Measurements from ENCODE around the gene ATG4A.

The ATG4A gene

GRCh38 chrX:108081110-108081509, 10.5 kb upstream of the ATG4A start:
- Mint-ChIP-seq H3K27me3 (no peaks in the 10 kb centered on the region), H3K27ac (ENCODE audit: low read depth) (no peak overlapping the region), H3K36me3 (ENCODE audit: insufficient read depth) (peaks cover 9% of the 10 kb centered on the region), H3K9me3 (no peaks in the 10 kb centered on the region), H3K4me1 (no peaks in the 10 kb centered on the region), H3K4me3 (no peak overlapping the region)
- ATAC-seq (replicated peaks; ENCODE audit: extremely low read depth, poor library complexity, severe bottlenecking) (no peak), DNase-seq (ENCODE audit: low spot score in 2 of 2) (no peak)

- no peak overlapping the region for H3K4me3 Mint-ChIP-seq
- no peaks in the 10 kb centered on the region for H3K4me1 Mint-ChIP-seq
- H3K27ac Mint-ChIP-seq (ENCODE audit: low read depth): no peak overlapping the region
- DNase-seq (ENCODE audit: low spot score in 2 of 2): no peak
- no peak for ATAC-seq (replicated peaks; ENCODE audit: extremely low read depth, poor library complexity, severe bottlenecking)
- H3K36me3 Mint-ChIP-seq (ENCODE audit: insufficient read depth): peaks cover 9% of the 10 kb centered on the region
- H3K9me3 Mint-ChIP-seq: no peaks in the 10 kb centered on the region
- H3K27me3 Mint-ChIP-seq: no peaks in the 10 kb centered on the region
Measured at GRCh38 chrX:108087792-108088191, 3.8 kb upstream of the ATG4A start.

GRCh38 chrX:108088511-108088910, 3.1 kb upstream of the ATG4A start:
- H3K4me3 Mint-ChIP-seq: no peak overlapping the region
- no peaks in the 10 kb centered on the region for H3K27me3 Mint-ChIP-seq
- no peak overlapping the region for H3K27ac Mint-ChIP-seq (ENCODE audit: low read depth)
- ATAC-seq (replicated peaks; ENCODE audit: extremely low read depth, poor library complexity, severe bottlenecking) (no peak), DNase-seq (ENCODE audit: low spot score in 2 of 2) (no peak)
- H3K36me3 Mint-ChIP-seq (ENCODE audit: insufficient read depth): peaks cover 9% of the 10 kb centered on the region
- H3K4me1 Mint-ChIP-seq: peaks cover 5% of the 10 kb centered on the region
- H3K9me3 Mint-ChIP-seq: no peaks in the 10 kb centered on the region

- ATAC-seq (replicated peaks; ENCODE audit: extremely low read depth, poor library complexity, severe bottlenecking): no peak
- Mint-ChIP-seq H3K27me3 (no peaks in the 10 kb centered on the region), H3K36me3 (ENCODE audit: insufficient read depth) (peaks cover 4% of the 10 kb centered on the region), H3K27ac (ENCODE audit: low read depth) (no peak overlapping the region), H3K4me1 (peaks cover 5% of the 10 kb centered on the region), H3K4me3 (no peak overlapping the region), H3K9me3 (no peaks in the 10 kb centered on the region)
- DNase-seq (ENCODE audit: low spot score in 2 of 2): no peak
Measured at GRCh38 chrX:108090491-108091263, 901 bp upstream of the ATG4A start.

- Mint-ChIP-seq H3K27ac (ENCODE audit: low read depth) (no peak overlapping the region), H3K4me3 (no peak overlapping the region), H3K27me3 (no peaks in the 10 kb centered on the region), H3K4me1 (peaks cover 5% of the 10 kb centered on the region), H3K9me3 (no peaks in the 10 kb centered on the region), H3K36me3 (ENCODE audit: insufficient read depth) (peaks cover 4% of the 10 kb centered on the region)
- DNase-seq (ENCODE audit: low spot score in 2 of 2) (no peak), ATAC-seq (replicated peaks; ENCODE audit: extremely low read depth, poor library complexity, severe bottlenecking) (peak; percentile 30)
Measured at GRCh38 chrX:108091878-108092291, 307 bp downstream of the ATG4A start.

- Mint-ChIP-seq H3K4me1 (peaks cover 5% of the 10 kb centered on the region), H3K27ac (ENCODE audit: low read depth) (no peak overlapping the region), H3K36me3 (ENCODE audit: insufficient read depth) (no peaks in the 10 kb centered on the region), H3K4me3 (no peak overlapping the region), H3K9me3 (no peaks in the 10 kb centered on the region), H3K27me3 (no peaks in the 10 kb centered on the region)
- ATAC-seq (replicated peaks; ENCODE audit: extremely low read depth, poor library complexity, severe bottlenecking) (no peak), DNase-seq (ENCODE audit: low spot score in 2 of 2) (no peak)
Measured at GRCh38 chrX:108097380-108097779, 5.8 kb downstream of the ATG4A start.

- Mint-ChIP-seq H3K9me3 (no peaks in the 10 kb centered on the region), H3K36me3 (ENCODE audit: insufficient read depth) (no peaks in the 10 kb centered on the region), H3K27me3 (no peaks in the 10 kb centered on the region), H3K4me1 (peaks cover 32% of the 10 kb centered on the region), H3K4me3 (no peak overlapping the region), H3K27ac (ENCODE audit: low read depth) (no peak overlapping the region)
- no peak for DNase-seq (ENCODE audit: low spot score in 2 of 2)
- ATAC-seq (replicated peaks; ENCODE audit: extremely low read depth, poor library complexity, severe bottlenecking): no peak
Measured at GRCh38 chrX:108105473-108105872, 13.9 kb downstream of the ATG4A start.

- H3K27me3 Mint-ChIP-seq: no peaks in the 10 kb centered on the region
- no peaks in the 10 kb centered on the region for H3K9me3 Mint-ChIP-seq
- no peak overlapping the region for H3K4me3 Mint-ChIP-seq
- H3K27ac Mint-ChIP-seq (ENCODE audit: low read depth): no peak overlapping the region
- H3K36me3 Mint-ChIP-seq (ENCODE audit: insufficient read depth): peaks cover 1% of the 10 kb centered on the region
- ATAC-seq (replicated peaks; ENCODE audit: extremely low read depth, poor library complexity, severe bottlenecking) (no peak), DNase-seq (ENCODE audit: low spot score in 2 of 2) (no peak)
- peaks cover 10% of the 10 kb centered on the region for H3K4me1 Mint-ChIP-seq
Measured at GRCh38 chrX:108114541-108114940, 23.0 kb downstream of the ATG4A start.

- H3K4me1 Mint-ChIP-seq: peaks cover 10% of the 10 kb centered on the region
- H3K27me3 Mint-ChIP-seq: no peaks in the 10 kb centered on the region
- no peak overlapping the region for H3K4me3 Mint-ChIP-seq
- no peak for DNase-seq (ENCODE audit: low spot score in 2 of 2)
- peaks cover 1% of the 10 kb centered on the region for H3K36me3 Mint-ChIP-seq (ENCODE audit: insufficient read depth)
- no peak for ATAC-seq (replicated peaks; ENCODE audit: extremely low read depth, poor library complexity, severe bottlenecking)
- no peaks in the 10 kb centered on the region for H3K9me3 Mint-ChIP-seq
- H3K27ac Mint-ChIP-seq (ENCODE audit: low read depth): no peak overlapping the region
Measured at GRCh38 chrX:108117988-108118387, 26.4 kb downstream of the ATG4A start.

GRCh38 chrX:108121291-108121690, 29.7 kb downstream of the ATG4A start:
- Mint-ChIP-seq H3K9me3 (no peaks in the 10 kb centered on the region), H3K4me1 (peaks cover 10% of the 10 kb centered on the region), H3K27ac (ENCODE audit: low read depth) (no peak overlapping the region), H3K27me3 (no peaks in the 10 kb centered on the region), H3K4me3 (no peak overlapping the region), H3K36me3 (ENCODE audit: insufficient read depth) (peaks cover 4% of the 10 kb centered on the region)
- DNase-seq (ENCODE audit: low spot score in 2 of 2): no peak
- ATAC-seq (replicated peaks; ENCODE audit: extremely low read depth, poor library complexity, severe bottlenecking): no peak

- Mint-ChIP-seq H3K36me3 (ENCODE audit: insufficient read depth) (peaks cover 3% of the 10 kb centered on the region), H3K4me1 (no peaks in the 10 kb centered on the region), H3K9me3 (no peaks in the 10 kb centered on the region), H3K4me3 (no peak overlapping the region), H3K27ac (ENCODE audit: low read depth) (no peak overlapping the region), H3K27me3 (no peaks in the 10 kb centered on the region)
- ATAC-seq (replicated peaks; ENCODE audit: extremely low read depth, poor library complexity, severe bottlenecking) (no peak), DNase-seq (ENCODE audit: low spot score in 2 of 2) (no peak)
Measured at GRCh38 chrX:108122748-108123147, 31.2 kb downstream of the ATG4A start.

- Mint-ChIP-seq H3K4me3 (no peak overlapping the region), H3K9me3 (no peaks in the 10 kb centered on the region), H3K27ac (ENCODE audit: low read depth) (no peak overlapping the region), H3K36me3 (ENCODE audit: insufficient read depth) (peaks cover 4% of the 10 kb centered on the region), H3K27me3 (no peaks in the 10 kb centered on the region), H3K4me1 (no peaks in the 10 kb centered on the region)
- DNase-seq (ENCODE audit: low spot score in 2 of 2) (no peak), ATAC-seq (replicated peaks; ENCODE audit: extremely low read depth, poor library complexity, severe bottlenecking) (no peak)
Measured at GRCh38 chrX:108123591-108124366, 32.2 kb downstream of the ATG4A start.

- Mint-ChIP-seq H3K4me3 (no peak overlapping the region), H3K36me3 (ENCODE audit: insufficient read depth) (peaks cover 6% of the 10 kb centered on the region), H3K9me3 (no peaks in the 10 kb centered on the region), H3K27me3 (no peaks in the 10 kb centered on the region), H3K27ac (ENCODE audit: low read depth) (no peak overlapping the region), H3K4me1 (no peaks in the 10 kb centered on the region)
- no peak for DNase-seq (ENCODE audit: low spot score in 2 of 2)
- ATAC-seq (replicated peaks; ENCODE audit: extremely low read depth, poor library complexity, severe bottlenecking): no peak
Measured at GRCh38 chrX:108126661-108127060, 35.1 kb downstream of the ATG4A start.

All from central memory CD8-positive, alpha-beta T cell (primary cell).